ENCODE measurements around the gene NDUFV3. TPM values are rescaled to one million over a fixed set of nuclear protein-coding genes. Genes with fewer than 3 reads are reported as not detected.

The NDUFV3 gene
- total RNA-seq, 1 experiment from 2014 or later = 29.8 TPM

DNA sequence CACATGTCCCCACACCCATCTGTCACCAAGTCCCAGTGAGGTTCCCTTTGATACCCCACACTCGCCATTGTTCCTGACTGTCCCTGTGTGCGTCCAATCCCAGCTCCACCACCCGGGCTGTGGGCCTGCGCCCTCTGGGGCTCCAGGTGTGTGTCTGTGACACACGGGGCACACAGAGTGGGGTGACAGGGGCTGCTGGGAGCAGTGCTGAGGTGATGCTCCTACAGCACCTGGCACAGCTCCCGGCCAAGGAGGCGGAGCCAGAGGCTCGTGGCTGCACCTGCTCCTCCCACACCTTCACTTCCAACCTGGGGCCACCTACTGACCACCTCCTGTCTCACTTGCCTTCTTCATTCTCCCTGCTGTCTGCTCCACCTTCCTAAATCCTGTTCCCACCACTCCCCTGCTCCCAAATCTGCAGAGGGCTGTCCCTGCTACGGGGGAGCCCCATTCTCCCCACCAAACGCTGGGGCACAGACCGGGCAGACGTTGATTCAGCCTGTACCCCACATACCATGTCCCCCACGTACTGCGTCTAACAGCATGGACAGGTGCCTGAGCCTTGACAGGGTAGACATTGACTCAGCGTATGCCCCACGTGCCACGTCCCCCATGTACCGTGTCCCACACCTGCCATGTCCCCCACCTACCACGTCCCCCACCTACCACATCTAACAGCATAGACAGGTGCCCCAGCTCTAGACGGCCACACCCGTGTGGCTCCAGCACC lies 30.2 kb upstream of the NDUFV3 start:
- H3K36me3 Mint-ChIP-seq (ENCODE audit: insufficient read depth, unreplicated experiment) = peaks cover 29% of the 10 kb centered on the region
- no peaks in the 10 kb centered on the region for H3K4me1 Mint-ChIP-seq (ENCODE audit: low read depth, unreplicated experiment)
- DNase-seq = peak; percentile 28
- no TSS peak for BruUV-seq (replicated peaks)
- CTCF ChIA-PET = no interaction called here
- no peaks in the 10 kb centered on the region for H3K9me3 Mint-ChIP-seq (ENCODE audit: low read depth, unreplicated experiment)
- H3K27me3 Mint-ChIP-seq (ENCODE audit: unreplicated experiment) = no peaks in the 10 kb centered on the region
- H3K4me3 Mint-ChIP-seq (ENCODE audit: low read depth, unreplicated experiment) = no peak overlapping the region
- H3K27ac Mint-ChIP-seq (ENCODE audit: unreplicated experiment) = no peak overlapping the region
- intact Hi-C loops (cut with micrococcal nuclease; ENCODE audit: unreplicated experiment) = no loop called here
- TF ChIP-seq, protein P1, sequence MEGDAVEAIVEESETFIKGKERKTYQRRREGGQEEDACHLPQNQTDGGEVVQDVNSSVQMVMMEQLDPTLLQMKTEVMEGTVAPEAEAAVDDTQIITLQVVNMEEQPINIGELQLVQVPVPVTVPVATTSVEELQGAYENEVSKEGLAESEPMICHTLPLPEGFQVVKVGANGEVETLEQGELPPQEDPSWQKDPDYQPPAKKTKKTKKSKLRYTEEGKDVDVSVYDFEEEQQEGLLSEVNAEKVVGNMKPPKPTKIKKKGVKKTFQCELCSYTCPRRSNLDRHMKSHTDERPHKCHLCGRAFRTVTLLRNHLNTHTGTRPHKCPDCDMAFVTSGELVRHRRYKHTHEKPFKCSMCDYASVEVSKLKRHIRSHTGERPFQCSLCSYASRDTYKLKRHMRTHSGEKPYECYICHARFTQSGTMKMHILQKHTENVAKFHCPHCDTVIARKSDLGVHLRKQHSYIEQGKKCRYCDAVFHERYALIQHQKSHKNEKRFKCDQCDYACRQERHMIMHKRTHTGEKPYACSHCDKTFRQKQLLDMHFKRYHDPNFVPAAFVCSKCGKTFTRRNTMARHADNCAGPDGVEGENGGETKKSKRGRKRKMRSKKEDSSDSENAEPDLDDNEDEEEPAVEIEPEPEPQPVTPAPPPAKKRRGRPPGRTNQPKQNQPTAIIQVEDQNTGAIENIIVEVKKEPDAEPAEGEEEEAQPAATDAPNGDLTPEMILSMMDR (IDR thresholded peaks at IDR 0.05; ENCODE audit: unreplicated experiment) = no peak

DNA sequence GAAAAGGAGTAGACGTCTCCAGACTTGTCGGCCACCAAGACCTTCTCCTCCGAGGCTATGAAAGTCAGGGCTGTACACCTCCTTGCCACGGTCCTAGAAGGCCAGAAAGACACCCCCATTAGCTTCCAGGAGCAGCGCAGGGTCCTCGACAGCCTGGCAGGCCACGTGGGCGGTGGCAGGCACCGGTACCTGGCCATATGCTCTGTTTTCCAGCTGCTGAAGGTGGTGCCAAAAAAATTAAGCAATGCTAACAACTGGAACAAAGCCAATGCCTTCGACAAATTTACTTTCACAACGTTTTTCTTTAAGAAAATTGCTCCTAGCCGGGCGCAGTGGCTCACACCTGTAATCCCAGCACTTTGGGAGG lies 29.6 kb upstream of the NDUFV3 start:
- intact Hi-C loops (cut with micrococcal nuclease; ENCODE audit: unreplicated experiment) = no loop called here
- CTCF ChIA-PET = no interaction called here
- no TSS peak for BruUV-seq (replicated peaks)

DNA sequence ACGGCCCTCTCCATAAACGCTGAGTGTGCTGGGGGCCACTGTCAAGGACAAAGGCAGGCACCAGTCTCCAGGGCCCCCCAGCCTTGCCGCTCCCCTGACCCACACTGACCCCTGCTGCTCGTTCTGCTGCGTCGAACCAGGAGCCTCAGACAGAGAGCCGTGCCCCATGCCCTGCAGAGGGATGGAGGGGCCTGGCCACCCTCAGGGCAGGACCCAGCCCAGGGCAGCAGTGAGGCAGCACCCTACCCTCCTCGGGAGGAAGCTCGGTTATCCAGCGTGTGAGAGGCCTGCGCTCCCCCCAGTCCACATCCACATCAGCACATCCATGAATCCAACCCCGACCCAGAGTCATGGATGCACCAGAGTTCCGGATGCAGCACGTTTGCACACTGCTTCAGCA lies 28.8 kb upstream of the NDUFV3 start:
- H3K9me3 Mint-ChIP-seq (ENCODE audit: low read depth, unreplicated experiment) = no peaks in the 10 kb centered on the region
- intact Hi-C loops (cut with micrococcal nuclease; ENCODE audit: unreplicated experiment) = no loop called here
- peaks cover 25% of the 10 kb centered on the region for H3K36me3 Mint-ChIP-seq (ENCODE audit: insufficient read depth, unreplicated experiment)
- H3K4me3 Mint-ChIP-seq (ENCODE audit: low read depth, unreplicated experiment) = no peak overlapping the region
- no peak for DNase-seq
- no peak overlapping the region for H3K27ac Mint-ChIP-seq (ENCODE audit: unreplicated experiment)
- no peaks in the 10 kb centered on the region for H3K4me1 Mint-ChIP-seq (ENCODE audit: low read depth, unreplicated experiment)
- TF ChIP-seq, protein P1 (IDR thresholded peaks at IDR 0.05; ENCODE audit: unreplicated experiment) = no peak
- CTCF ChIA-PET = no interaction called here
- no peaks in the 10 kb centered on the region for H3K27me3 Mint-ChIP-seq (ENCODE audit: unreplicated experiment)
- no TSS peak for BruUV-seq (replicated peaks)

More for the DNA sequence above, 29.6 kb upstream of the NDUFV3 start:
- H3K4me1 Mint-ChIP-seq (ENCODE audit: low read depth, unreplicated experiment) = no peaks in the 10 kb centered on the region
- TF ChIP-seq, protein P1 (IDR thresholded peaks at IDR 0.05; ENCODE audit: unreplicated experiment) = no peak
- no peak overlapping the region for H3K27ac Mint-ChIP-seq (ENCODE audit: unreplicated experiment)
- no peaks in the 10 kb centered on the region for H3K27me3 Mint-ChIP-seq (ENCODE audit: unreplicated experiment)
- no peak overlapping the region for H3K4me3 Mint-ChIP-seq (ENCODE audit: low read depth, unreplicated experiment)
- H3K36me3 Mint-ChIP-seq (ENCODE audit: insufficient read depth, unreplicated experiment) = peaks cover 24% of the 10 kb centered on the region
- no peaks in the 10 kb centered on the region for H3K9me3 Mint-ChIP-seq (ENCODE audit: low read depth, unreplicated experiment)
- no peak for DNase-seq

DNA sequence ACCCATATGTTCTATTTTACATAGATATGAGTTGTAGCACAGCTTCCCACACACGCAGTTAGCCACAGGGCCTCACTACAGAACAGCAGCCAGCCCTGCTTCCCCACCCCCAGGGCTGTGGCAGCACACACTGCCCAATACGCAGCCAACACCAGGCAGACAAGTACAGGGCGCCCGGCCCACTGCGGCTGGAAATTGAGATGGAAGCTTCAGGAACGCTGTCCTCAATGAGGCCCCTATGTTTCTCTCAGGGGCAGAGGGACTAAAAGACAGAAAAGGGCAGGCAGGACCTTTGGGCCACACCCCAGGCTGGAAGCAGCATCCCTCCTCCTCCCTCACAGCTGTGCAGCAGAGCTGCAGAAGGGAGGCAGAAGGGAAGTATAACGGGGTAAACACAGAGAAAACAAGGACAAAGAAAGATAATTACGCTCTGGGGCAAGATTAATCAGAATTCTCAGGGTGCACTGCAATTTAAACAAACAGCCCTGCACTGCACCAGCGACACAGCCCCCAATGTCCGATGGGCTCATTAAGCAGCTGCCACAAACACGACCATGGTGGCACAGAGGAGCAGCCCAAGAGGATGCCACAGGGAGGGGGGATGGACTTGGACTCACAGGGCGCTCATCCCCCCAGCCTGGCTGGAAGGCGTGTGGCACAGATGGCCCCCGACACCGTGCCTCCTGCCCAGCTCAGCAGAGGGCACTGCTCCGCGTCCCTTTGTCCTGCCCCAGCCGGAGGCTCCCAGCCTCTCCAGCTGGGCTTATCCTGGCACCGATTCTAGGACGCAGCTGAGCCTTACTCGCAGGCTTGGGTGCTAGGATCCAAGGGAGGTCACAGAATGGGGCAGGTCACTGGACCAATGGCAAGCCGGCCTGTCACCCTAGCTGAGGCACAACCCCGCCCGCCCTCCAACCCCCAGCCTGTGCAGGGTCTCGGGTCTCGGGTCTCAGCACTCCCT lies 28.0 kb upstream of the NDUFV3 start:
- no peaks in the 10 kb centered on the region for H3K9me3 Mint-ChIP-seq (ENCODE audit: low read depth, unreplicated experiment)

More for the DNA sequence above, 28.0 kb upstream of the NDUFV3 start:
- CTCF ChIA-PET = no interaction called here
- no peak for DNase-seq
- no peaks in the 10 kb centered on the region for H3K27me3 Mint-ChIP-seq (ENCODE audit: unreplicated experiment)
- BruUV-seq (replicated peaks) = no TSS peak
- no peak overlapping the region for H3K27ac Mint-ChIP-seq (ENCODE audit: unreplicated experiment)
- H3K4me3 Mint-ChIP-seq (ENCODE audit: low read depth, unreplicated experiment) = no peak overlapping the region
- intact Hi-C loops (cut with micrococcal nuclease; ENCODE audit: unreplicated experiment) = no loop called here
- TF ChIP-seq, protein P1 (IDR thresholded peaks at IDR 0.05; ENCODE audit: unreplicated experiment) = no peak
- H3K36me3 Mint-ChIP-seq (ENCODE audit: insufficient read depth, unreplicated experiment) = peaks cover 33% of the 10 kb centered on the region
- H3K4me1 Mint-ChIP-seq (ENCODE audit: low read depth, unreplicated experiment) = no peaks in the 10 kb centered on the region

All from Calu3 (cell line).